ENCODE measurements around the gene TGFBR3.

The TGFBR3 gene

DNA sequence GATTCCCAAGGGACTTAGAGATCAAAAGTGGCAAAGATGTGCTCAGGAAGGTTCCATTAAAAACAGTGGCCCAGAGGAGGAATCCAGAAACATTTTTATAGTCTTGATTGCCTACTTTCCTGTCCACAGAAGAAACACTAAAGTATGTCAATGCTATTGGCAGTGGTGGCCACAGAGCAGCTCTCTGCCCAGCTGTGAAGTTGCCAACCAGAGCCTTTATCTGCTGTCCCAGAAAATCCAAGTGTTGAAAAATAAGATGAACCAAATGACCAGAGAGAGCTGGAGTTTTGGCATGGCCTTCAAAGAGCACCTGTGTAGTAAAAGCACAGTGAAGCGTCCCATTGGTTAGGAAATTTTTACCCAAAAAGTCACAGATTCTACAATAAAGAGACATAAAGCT is 181.2 kb downstream of the TGFBR3 start:
- DNase-seq: no peak

DNA sequence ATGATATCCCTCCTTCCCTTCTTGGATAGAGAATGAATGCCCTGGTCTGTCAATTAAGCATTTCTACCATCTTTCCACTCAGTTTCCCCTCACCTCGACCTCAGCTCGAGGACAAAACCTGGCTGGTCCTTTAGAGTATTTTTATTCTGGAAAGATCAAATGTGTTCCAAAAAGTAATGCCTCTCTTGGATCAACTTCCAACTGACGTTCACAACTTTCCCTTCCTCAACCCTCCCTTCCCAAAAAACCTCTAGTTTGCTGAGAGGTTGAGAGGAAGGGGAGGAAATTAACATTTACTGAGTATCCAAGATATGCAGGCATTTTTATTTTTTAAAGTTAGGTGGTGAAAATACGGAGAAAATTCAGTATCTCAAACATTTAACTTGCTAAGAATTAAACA is 182.9 kb downstream of the TGFBR3 start:
- DNase-seq: no peak

DNA sequence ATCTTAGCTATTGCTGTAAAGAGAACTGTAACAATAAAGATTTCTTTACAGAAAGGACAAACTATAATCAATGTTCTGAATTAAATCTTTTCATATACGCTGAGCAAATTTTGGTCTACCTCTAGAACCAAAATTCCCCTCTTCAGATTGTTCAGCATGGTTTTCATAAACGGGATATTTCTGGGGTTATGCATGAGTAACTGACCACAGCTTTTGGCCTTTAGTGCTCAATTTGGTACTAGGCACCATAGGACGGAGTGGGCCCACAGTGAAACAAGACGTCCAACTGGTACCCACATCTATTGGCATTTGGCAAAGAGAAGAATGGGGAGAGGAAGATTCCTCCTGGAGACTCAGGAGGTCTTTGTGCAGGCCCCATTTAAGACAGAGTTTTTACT is 184.5 kb downstream of the TGFBR3 start:
- peak; percentile 54 for DNase-seq

GRCh38 chr1:91700771-91701471 is 185.0 kb downstream of the TGFBR3 start:
- DNase-seq: peak; percentile 50

- DNase-seq: peak; percentile 79
Observed at GRCh38 chr1:91700332-91700731, 185.6 kb downstream of the TGFBR3 start.

DNA sequence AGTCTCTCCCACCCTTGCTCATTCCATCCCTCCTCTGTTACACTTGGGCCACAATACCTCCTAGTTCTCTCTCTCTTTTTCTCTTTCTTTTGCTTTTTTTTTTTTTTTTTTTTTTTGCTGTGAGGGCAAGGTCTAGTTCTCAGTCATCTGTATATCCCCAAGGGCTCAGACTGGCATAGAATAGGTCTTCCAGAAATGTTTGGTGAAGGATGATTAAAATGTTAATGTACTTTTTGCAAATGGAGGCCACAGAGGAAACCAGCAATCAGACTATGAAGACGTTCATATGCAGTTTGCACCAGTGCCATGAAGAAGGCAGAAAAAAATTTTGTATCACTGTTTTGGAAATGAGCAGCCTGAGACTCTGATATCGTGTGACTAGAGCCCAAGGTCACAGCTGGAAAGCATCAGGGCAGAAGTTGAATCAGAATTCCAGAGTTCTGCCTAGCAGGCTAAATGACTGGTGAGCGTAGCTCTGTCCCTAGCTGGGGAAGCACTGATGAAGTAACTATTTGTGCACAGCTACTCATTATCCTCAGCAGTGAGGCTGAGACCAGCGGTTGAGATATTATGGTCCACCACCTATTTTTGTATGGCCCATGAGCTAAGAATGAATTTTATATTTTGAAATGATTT is 186.5 kb downstream of the TGFBR3 start:
- DNase-seq: peak; percentile 91

DNA sequence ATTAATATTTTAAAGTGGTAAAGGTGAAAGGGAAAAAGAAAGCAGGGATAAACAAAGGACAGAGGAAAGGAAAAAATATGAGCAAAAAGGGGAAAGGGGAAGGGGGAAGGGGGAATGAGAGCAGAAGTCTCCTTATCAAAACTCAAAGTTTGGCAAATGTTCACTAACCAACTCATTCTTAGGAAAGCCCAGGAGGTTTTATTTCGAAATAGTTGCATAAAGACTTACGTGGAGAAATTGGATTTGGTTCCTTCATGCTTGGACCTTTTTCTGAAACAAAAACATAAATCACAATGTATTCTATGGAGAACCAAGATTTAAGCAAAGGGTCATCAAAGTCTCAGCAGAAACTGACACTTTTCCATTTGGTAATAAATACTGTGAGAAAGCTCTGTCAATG is 188.1 kb downstream of the TGFBR3 start:
- DNase-seq: peak; percentile 62

- DNase-seq: no peak
Observed at GRCh38 chr1:91697416-91697815, 188.5 kb downstream of the TGFBR3 start.

DNA sequence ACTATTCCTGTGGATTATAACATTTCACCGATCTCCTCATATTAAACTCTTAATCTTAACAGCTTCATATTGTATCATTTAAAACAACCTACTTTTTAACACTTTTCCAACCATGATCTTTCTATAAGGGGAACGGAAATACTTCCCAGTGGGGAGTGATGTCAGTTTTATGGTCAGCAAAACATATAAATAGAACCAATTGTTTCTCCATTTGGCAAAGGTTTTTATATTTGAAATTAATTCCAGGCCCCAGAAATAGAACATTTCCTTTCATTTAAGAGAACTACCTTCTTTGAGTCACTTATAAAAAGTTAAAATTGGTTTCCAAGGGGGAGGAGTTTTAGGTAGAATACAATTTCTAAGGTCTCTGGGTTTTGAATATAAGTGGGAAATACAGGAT is 189.6 kb downstream of the TGFBR3 start:
- no peak for DNase-seq

DNA sequence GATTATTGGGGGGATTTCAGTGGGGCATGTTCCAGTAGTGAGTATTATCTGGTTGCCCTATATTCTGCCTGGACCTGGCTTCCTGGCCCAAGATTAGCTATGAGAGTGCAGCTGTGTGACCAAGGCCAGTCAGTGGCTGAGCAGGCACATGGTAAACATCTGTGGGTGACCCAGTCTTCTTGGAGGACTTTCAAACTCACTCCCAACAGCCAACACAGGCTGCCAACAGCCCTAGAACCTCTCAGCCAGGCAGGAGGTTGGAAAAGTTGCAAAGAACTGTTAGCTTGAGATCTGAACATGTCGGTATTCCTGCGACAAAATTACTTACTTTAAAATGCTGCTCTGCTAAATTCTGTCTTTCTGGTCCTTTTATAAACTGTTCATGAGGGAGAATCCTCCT is 192.4 kb downstream of the TGFBR3 start:
- DNase-seq: peak; percentile 65

DNA sequence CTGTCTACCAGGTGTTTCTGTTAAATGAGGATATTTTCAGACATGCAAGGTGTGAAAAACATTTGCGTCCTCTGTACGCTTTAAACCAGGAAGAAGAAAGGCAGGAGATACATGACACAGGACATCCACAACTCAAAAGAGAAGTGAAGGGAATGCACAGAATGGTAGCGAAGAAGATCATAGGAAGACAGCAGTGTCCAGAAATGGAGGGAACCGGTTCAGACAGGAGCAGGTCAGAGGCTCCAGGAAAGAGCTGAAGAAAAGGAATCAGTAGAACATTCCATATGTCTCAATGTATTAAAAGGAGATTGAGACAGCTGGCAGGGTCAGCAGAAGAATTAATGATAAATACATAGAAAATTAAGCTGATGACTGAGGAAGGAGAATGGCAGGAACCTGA is 194.4 kb downstream of the TGFBR3 start:
- DNase-seq: no peak

- no peak for DNase-seq
Observed at GRCh38 chr1:91689641-91690481, 196.1 kb downstream of the TGFBR3 start.

- DNase-seq: no peak
Observed at GRCh38 chr1:91687452-91687851, 198.5 kb downstream of the TGFBR3 start.

- DNase-seq: no peak
Observed at GRCh38 chr1:91685994-91686393, 200.0 kb downstream of the TGFBR3 start.

DNA sequence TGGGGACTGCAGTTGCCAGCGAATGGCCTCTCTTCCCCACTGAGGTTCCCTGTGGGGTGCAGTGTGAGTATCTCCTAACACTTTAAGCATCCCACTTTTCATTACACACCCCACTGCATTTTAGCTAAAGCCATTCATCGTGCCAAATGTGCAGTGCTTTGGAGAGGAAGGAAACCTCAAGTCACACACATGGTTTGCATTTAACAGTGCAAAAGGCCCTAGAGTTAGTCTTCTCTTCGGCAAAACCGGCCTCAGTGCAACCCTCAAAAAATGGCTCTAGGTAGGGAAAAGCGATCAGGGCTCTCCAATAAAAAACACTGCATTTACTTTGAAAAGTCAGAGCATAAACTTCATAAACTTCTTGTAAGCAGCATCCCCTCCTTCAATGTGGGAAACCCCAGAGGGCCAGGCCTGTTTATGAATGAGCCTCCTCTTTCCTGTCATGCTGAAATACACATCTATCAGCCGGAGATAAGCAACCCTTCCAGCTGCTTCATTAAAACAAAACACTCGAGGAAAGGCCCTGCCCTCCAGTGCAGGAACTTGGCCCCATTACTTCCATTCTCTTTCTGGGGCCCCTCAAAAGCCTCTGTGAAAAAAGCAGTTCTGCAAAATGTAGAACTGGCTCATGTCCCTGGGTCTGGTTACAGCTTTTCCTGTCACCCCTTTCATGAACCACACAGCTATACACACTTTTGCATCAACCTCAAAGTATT is 201.3 kb downstream of the TGFBR3 start:
- no peak for DNase-seq

DNA sequence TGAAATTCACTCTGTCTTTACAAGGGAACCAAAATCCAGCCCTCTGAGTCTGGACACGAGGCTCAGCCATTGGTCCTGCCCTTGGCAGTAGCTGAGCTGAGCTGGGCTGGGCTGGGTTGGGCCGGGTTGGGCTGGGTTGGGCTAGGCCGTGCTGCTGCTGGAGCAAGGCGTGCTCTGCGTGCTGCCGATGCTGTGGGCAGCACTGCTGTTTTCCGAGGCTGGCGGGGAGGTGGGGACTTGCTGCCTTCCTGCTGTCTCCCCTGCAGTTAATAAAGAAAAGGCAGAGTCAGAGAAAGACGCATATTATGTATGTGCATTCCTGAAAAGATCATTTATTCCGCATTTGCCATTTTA is 202.4 kb downstream of the TGFBR3 start:
- DNase-seq: no peak

GRCh38 chr1:91682882-91683597 is 202.9 kb downstream of the TGFBR3 start:
- DNase-seq: no peak

DNA sequence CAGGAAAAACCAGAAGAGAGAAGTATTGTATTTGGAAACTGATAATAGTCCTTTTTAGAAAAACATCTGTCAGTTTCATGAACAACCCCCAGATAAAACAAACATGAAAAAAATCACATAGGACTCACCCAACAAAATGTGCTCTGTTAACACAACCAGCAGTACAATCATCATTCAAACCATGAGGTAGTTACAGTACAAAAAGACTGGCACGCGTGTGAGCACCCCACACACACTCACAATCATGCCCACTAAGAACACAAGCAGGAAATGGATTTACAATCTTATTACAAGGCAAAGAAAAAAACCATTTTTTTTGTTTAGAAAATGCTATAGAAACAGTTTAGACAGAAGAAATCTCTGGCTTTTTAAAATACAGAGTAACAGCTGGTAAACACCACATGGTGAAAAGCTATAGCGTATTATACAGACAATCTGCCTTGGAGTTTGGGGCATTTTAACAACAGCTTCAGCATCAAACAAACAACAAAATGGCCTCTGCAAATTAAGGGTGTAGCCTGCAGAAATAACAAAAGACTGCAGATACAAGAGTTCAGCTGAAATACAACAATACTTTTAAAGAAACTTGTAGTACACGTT is 205.3 kb downstream of the TGFBR3 start:
- DNase-seq: no peak

DNA sequence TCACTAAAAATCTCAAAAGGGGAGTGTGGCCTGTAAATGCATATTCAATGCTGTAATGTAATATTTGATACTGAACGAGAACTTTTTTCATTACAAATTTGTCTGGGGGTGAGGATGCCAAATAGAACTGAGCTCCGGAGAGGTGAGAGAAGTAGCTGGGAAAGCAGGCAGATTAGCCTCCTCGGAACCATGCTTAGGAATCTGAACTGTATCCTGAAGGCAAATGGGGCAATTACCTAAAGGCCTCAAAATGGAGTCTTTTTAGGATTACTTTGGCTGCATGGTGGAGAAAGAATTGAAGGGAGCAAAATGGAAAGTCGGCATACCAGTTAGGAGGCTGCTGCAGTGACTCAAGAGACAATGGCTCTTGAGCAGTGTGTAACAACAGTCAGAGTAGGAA is 206.5 kb downstream of the TGFBR3 start:
- DNase-seq: no peak

- no peak for DNase-seq
Observed at GRCh38 chr1:91676030-91676429, 209.9 kb downstream of the TGFBR3 start.

DNA sequence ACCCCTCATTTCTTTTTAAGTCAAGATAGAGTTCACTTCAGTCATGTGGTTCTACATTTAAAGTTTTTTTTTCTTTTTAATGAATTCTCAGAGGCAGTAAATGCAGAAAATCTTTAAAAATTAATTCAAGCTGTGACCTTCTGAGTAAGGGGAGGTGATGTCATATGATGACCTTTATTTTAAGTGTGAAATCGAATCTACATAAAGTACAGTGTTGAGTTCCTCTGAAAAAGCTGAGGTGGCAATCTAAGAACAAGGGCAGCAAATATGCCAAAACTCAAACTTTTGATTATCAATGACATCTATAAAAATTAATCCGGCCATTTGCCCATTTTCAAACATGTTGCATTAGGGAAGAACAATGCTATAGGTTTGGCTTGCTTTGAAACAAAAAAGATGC is 211.8 kb downstream of the TGFBR3 start:
- DNase-seq: no peak

GRCh38 chr1:91673613-91674012 is 212.3 kb downstream of the TGFBR3 start:
- DNase-seq: no peak

Measured in HCEC 1CT (cell line).